Stimulated activated CD8-positive, alpha-beta memory T cell treated with anti-CD3 and anti-CD28 coated beads, Interleukin-15, amount 100 ng/mL, for 1 hour (primary cell): ENCODE data around the gene PHC2.
"Not testable (repeated sequence)": the region's sequence is repeated elsewhere in the genome, so short reads cannot be mapped to it uniquely, and the experiment has no call there.

Experiments
- DNase-seq: peaks from one replicate; pipeline ENCODE4 v3.0.0-alpha.2; 2020; ENCODE audit warnings: low read depth

Gene PHC2

DNA sequence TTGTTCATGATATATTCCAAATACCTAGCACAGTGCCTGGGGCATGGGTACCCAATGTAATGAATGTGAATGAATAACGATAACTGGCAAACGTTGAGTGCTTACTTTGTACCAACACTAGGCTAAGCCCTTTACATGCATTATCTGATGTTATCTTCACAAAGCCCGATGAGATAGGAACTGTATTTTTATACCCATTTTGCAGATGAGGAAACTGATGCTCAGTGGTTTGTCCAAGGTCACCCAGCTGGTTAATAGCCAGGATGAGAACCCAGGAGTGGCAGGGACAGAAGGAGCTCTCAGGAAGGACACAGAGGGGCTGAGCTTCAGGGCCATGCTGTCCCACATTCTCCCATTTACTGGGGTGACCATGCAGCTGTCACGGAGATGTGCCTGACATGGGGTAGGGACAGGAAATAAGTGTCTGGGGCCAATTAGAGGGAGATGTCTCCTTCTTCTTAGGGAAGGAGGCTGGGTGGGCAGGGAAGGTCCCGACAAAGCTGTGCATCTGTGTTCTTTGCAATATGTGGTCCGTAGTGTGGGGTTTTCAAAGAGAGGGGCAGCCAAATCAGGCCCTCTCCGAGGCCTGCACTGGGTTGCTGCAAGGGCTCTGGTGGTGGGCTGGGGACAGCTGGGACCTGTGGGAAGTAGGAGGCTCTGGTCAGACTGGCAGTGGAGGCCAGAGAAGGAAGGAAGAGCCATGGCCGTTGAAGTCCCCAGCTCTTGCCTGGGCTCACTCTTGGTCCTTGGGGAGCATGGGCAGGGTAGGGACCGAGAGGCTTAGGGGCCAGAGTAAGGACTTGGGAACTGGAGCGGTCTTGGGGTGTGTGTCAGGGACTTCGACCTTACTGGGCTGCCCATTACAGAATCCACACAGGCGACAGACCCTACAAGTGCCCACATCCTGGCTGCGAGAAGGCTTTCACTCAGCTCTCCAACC lies 136.6 kb downstream of the PHC2 start:
- DNase-seq: no peak

DNA sequence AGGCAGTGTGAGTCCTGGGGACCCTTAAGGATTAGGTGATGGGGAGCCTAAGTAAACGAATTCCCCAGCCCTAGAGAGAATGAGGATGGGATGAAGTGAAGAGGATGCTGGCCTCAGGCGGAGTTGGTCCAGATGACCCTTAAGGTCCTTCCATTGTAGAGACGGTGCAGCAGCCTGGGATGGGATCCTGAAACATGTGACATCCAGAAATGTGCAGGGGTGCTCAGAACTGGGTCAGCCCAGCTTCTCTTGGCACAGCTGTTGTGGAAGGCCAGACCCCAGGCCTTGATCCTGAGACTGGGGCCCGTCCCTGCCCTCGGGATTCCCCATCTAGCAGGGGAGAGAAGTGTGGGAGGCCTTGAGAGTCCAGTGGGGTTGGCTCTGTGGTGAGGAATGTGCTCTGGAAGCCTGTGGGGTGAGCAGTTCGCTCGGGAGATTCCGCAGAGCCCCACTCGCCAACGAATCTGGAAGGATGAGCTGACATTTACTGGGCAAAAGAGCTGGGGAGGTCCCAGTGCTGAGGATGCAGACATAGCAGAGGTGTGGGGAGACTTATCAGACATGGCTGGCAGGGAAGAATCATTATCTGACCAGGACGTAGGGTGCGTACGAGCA lies 138.1 kb downstream of the PHC2 start:
- no peak for DNase-seq

- DNase-seq: not testable (repeated sequence)
These were observed 140.3 kb downstream of the PHC2 start for GRCh38 chr1:33290615-33291014.

- DNase-seq: no peak
These were observed 141.1 kb downstream of the PHC2 start for GRCh38 chr1:33289858-33290154.

GRCh38 chr1:33288976-33289857 lies 141.7 kb downstream of the PHC2 start:
- no peak for DNase-seq

DNA sequence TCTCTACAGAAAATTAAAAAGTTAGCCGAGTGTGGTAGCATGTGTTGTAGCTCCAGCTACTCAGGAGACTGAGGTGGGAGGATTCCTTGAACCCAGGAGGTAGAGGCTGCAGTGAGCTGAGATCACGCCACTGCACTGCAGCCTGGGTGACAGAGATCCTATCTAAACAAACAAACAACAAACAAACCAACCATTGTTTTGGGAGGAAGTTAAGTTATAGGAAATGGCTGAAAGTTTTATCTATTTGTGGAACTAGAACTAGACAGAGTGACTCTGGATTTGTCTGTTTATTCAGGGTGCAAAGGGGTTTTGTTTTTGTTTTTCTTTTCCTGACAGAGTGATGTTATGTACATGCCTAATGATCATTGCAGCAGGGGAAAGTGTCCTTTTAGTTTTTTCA lies 143.6 kb downstream of the PHC2 start:
- DNase-seq: no peak

DNA sequence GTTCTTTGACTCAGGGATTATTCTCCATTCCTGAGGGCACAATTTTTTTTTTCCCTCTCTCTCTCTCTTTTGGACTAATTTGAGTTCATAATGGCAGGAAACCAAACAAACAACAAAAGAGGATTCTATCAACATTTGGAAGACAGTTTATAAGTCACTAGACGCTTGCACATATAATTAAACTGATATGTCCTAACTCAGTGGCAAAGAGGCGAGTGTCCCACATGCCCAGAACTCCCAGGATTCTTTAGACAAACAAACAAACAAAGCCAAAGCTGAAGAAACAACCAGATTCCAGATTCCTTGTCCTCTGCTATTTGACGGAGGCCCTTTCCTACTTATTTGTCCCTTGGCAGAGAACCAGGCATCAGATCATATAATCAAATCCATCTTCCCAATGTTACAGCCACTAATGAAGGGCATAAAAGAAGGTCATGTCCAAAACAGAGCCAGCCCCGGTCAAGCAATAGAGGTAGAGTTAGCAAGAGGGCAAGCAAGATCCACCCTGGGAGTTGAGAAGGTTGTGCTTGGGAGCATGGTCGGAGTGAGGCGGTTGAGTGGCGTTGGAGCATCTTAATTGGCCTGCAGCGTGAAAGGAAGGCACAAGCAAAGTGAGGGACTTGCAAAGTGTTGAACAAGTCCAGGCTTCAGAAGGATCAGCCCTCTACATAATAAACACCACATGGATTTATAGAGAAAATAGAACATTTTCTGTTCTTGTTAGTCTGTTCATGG lies 144.3 kb downstream of the PHC2 start:
- no peak for DNase-seq

GRCh38 chr1:33284049-33284448 lies 146.8 kb downstream of the PHC2 start:
- no peak for DNase-seq

DNA sequence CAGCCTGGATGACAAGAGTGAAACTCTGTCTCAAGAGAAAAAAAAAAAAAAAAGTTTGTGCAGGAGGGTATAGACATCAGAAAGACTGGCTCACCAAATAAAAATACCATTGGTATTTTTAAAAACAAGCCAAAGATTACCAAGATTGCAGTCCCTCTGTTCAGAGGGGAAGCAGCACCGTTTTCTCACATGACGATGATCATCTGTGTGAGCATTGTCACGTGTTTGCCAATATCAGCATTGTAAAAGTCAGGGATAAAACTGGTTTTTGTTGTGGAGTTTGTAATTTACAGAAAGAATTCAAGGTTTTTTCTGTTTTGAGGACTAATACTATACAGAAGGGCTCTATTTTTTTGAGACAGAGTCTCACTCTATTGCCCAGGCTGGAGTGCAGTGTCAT lies 148.1 kb downstream of the PHC2 start:
- DNase-seq: no peak

DNA sequence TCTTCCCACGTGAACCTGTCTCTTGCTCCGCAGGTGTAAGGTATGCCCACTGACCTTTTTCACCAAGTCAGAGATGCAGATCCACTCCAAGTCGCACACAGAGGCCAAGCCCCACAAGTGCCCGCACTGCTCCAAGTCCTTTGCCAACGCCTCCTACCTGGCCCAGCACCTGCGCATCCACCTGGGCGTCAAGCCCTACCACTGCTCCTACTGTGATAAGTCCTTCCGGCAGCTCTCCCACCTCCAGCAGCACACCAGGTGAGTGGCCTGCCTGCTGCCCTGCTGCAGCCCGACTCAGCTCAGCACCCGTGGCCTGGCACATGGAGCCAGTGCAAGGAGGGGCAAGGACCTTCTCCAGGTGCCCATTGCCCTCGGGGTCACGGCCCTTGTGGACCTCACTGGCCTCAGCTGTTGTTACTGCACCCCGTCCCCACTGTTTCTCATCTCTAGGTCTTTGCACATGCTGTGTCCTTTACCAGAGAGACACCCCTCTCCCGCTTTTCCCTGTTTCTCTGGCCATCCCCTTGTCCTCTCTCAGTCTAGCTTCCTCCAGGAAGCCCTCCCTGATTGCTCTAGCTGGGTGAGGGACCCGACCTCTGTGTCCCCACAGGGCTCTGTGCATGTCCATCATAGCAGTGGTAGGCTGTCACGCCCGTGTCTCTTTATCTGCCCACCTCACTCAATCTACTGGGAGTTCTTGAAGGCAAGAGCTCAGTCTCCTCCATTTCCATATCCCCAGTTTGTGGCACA lies 149.2 kb downstream of the PHC2 start:
- DNase-seq: no peak

DNA sequence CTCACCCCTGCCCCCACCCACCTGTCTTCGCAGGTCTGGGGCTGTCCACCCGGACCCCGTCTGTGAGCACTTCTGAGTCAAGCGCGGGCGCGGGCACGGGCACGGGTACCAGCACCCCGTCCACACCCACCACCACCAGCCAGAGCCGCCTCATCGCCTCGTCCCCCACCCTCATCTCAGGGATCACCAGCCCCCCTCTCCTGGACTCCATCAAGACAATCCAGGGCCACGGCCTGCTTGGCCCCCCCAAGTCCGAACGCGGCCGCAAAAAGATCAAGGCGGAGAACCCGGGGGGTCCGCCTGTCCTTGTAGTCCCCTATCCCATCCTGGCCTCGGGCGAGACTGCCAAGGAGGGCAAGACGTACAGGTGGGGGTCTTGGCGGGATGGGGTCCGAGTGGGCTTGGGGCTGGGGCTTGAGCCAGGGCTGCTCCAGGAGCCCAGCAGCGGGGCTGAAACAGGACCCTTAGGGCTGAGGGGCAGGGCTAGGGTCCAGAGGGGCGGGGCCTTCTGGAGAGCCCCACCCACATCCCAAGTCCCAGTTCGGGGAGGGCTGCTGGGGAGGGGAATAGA lies 150.7 kb downstream of the PHC2 start:
- DNase-seq: no peak

- no peak for DNase-seq
These were observed 153.3 kb downstream of the PHC2 start for GRCh38 chr1:33277488-33278084.

DNA sequence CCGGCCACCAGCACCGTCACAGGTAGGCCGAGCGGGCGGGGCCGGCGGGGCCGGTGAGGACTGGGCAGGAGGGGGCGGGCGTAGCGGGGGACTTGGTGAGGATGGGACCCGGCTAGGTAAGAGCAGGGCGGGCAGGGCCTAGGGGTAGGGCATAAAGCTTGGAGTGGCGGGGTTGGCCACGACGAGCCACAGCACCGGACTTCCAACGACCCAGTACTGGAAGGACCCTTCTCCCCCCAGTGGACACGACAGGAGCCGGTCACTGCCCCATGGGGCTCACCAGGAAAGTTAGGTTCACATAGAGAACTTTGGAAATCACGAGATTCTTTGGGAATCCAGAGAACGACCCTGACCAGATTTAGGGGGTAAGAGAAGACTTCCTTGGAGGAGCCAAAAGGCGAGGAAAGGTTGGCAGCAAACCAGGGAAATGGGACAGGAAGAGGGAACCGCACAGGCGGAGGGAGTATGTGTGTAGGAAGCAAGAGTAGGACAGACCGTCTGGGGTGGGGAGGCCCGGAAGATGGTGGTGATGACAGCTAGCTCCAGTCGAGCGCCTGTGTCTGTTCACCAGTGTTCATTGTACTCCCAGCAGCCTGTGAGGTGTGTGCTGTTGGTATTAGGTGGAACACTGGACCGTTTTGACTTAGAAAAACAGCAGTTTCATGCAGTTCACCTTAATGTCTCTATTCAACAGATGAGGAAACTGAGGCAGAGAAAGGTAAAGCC lies 154.2 kb downstream of the PHC2 start:
- DNase-seq: no peak

GRCh38 chr1:33275706-33276572 lies 155.0 kb downstream of the PHC2 start:
- DNase-seq: no peak

GRCh38 chr1:33275195-33275594 lies 155.7 kb downstream of the PHC2 start:
- no peak for DNase-seq

DNA sequence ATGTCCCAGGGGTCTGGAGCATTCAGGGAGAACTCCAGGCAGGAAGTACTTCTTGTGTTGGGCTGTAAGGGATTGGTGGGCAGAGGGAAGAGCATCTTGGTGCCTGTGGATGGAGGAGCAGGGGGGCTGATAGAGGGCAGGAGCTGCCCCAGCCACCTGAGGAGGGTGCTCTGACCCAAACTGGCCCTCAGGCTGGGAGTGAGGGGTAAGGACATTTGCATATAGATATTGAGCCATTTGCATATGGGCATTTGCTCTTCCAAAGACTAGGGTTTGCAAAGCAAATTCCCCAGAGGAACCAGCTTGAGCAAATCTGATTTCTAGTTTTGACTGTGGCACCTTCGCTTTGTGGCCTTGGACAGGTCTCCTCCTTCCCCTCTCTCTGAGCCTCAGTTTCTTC lies 156.4 kb downstream of the PHC2 start:
- DNase-seq: no peak

DNA sequence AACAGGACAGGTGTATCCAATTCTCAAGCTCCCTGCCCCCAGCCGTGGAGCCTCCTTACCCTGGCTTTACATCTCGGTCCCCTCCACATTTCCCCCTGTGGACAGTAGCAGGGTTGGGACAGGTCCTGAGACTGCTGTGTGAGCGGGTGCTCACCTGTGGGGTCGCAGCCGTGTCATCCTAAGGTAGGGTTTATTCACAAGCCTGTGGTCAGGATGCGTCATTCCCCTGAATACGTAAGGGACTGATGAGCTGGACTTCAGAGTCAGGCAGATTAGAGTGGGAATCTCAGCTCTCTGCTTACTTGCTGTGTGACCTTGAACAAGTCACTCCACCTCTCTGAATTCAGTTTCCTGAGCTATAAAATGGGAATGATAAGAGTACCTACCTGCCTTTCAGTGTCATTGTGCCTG lies 156.9 kb downstream of the PHC2 start:
- DNase-seq: no peak
